Measurements from ENCODE around the gene ZNF789. TPM values are rescaled to one million over a fixed set of nuclear protein-coding genes. Genes with fewer than 3 reads are reported as not detected.

Gene ZNF789
- total and polyA plus RNA-seq, 2 donors (not counting 3 experiments of a cell fraction or from before 2014, with no cell fraction given), result 11.6 to 21.6 TPM

DNA sequence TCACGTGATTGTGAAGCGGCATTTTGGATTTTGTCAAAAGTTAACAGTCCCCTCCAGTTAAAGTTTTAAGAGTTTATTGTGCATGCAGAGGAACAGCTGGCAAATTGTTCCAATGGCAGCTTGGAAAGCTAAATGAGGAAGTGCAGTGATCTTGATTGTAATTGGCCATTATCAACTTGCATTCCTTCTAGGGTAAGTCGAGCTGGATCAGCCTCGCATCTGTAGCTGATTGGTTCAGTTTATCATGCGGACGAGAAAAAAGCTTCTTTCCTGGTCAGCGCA, 566 bp downstream of the ZNF789 start:
- Histone ChIP-seq H4K20me1 (replicated peaks; ENCODE audit: control insufficient read depth, extremely low read depth, insufficient read depth, low read length) (no peaks in the 10 kb centered on the region), H3K4me2 (ENCODE audit: insufficient read depth, low read length) (peak overlapping the region; percentile 95), H3K27ac (ENCODE audit: insufficient read depth, low read depth, low read length) (peak overlapping the region; percentile 19), H3K9me1 (replicated peaks; ENCODE audit: control insufficient read depth, extremely low read depth, insufficient read depth, low read length) (no peaks in the 10 kb centered on the region), H3K4me1 (ENCODE audit: control insufficient read depth, extremely low read depth, insufficient read depth, low read length) (peaks cover 5% of the 10 kb centered on the region), H3K9ac (replicated peaks; ENCODE audit: extremely low read depth, insufficient read depth, low read length) (peak overlapping the region; percentile 80), H2AFZ (ENCODE audit: low read depth, low read length) (peak overlapping the region; percentile 88), H3K9me3 (replicated peaks; ENCODE audit: control insufficient read depth, insufficient read depth, low read length) (no peaks in the 10 kb centered on the region), H3K36me3 (ENCODE audit: control insufficient read depth in 2 of 2, extremely low read depth in 1 of 2, insufficient read depth in 2 of 2, low read length in 2 of 2) (no peaks in the 10 kb centered on the region), H3K79me2 (ENCODE audit: control insufficient read depth, insufficient read depth, low read length) (peaks cover 45% of the 10 kb centered on the region), H3K27me3 (ENCODE audit: control insufficient read depth in 2 of 2, insufficient read depth in 2 of 2, low read length in 2 of 2) (no peaks in the 10 kb centered on the region), H3K4me3 (replicated peaks in 1 of 3; ENCODE audit: insufficient read depth in 1 of 3, low read depth in 1 of 3, low read length in 3 of 3) (peak overlapping the region; percentile 79 to 93 (median 87))
- intact Hi-C loops (cut with micrococcal nuclease) (loop anchor here (2.0 kb wide), 1 partner anchor 144 kb away; the partner anchor contains the start of gene ZSCAN25), dilution Hi-C loops (cut with MboI; ENCODE audit: extremely low pct_ligation_motif_present, low sequenced_read_pairs) (no loop called here)
- POLR2A ChIA-PET, result interaction anchor here (0.9 kb wide), 1 partner anchor 26 kb away, joined by 8 read pairs; the partner anchor contains the start of gene ZNF394
- DNase-seq (ENCODE audit: low read depth, low spot score), result peak; percentile 78
- no TSS peak for BruUV-seq (replicated peaks)
- TF ChIP-seq FOS (IDR thresholded peaks at IDR 0.05; ENCODE audit: borderline replicate concordance, insufficient read depth, low read length) (no peak), POLR2AphosphoS5 (IDR thresholded peaks at IDR 0.05; ENCODE audit: insufficient read depth, low read depth, low read length) (no peak), JUN (IDR thresholded peaks at IDR 0.05; ENCODE audit: borderline replicate concordance, insufficient read depth, insufficient read length, low read depth) (no peak), MYC (IDR thresholded peaks at IDR 0.05; ENCODE audit: low read depth, low read length) (no peak)
- TF ChIP-seq, protein P1, sequence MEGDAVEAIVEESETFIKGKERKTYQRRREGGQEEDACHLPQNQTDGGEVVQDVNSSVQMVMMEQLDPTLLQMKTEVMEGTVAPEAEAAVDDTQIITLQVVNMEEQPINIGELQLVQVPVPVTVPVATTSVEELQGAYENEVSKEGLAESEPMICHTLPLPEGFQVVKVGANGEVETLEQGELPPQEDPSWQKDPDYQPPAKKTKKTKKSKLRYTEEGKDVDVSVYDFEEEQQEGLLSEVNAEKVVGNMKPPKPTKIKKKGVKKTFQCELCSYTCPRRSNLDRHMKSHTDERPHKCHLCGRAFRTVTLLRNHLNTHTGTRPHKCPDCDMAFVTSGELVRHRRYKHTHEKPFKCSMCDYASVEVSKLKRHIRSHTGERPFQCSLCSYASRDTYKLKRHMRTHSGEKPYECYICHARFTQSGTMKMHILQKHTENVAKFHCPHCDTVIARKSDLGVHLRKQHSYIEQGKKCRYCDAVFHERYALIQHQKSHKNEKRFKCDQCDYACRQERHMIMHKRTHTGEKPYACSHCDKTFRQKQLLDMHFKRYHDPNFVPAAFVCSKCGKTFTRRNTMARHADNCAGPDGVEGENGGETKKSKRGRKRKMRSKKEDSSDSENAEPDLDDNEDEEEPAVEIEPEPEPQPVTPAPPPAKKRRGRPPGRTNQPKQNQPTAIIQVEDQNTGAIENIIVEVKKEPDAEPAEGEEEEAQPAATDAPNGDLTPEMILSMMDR (IDR thresholded peaks at IDR 0.05; ENCODE audit: extremely low read depth in 1 of 2, insufficient read depth in 1 of 2, low read depth in 1 of 2, low read length in 2 of 2), result no peak
- no peak for FAIRE-seq
- CTCF ChIA-PET, result interaction anchor here (1.0 to 1.5 kb wide), 5 partner anchors 16 to 108 kb away, joined by 3 to 5 read pairs (median 4); partner anchors contain the start of genes ZKSCAN5 and ZNF394

DNA sequence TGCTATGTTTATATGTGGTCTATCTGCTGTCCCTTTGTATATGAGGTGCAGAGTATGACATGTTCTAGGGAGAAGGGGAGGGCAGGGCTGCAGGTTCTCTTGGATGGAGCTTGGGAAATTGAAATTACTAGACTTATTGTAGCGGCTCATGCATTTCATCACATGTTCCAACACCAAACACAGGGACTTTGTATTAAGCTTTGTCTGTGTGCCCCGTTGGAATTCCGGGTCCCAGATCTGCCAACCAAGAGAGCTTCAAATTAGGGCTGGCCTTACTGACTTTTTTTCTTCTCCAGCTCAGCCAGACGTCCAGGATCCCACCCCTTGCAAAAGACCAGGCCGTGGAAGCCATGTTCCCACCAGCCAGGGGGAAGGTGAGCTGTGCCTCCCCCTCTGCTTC, 3.4 kb downstream of the ZNF789 start:
- intact Hi-C loops (cut with micrococcal nuclease) (no loop called here), dilution Hi-C loops (cut with MboI; ENCODE audit: extremely low pct_ligation_motif_present, low sequenced_read_pairs) (no loop called here)
- POLR2A ChIA-PET, result no interaction called here
- Histone ChIP-seq H4K20me1 (replicated peaks; ENCODE audit: control insufficient read depth, extremely low read depth, insufficient read depth, low read length) (no peaks in the 10 kb centered on the region), H3K27ac (ENCODE audit: insufficient read depth, low read depth, low read length) (no peak overlapping the region), H3K9me1 (replicated peaks; ENCODE audit: control insufficient read depth, extremely low read depth, insufficient read depth, low read length) (no peaks in the 10 kb centered on the region), H3K9me3 (replicated peaks; ENCODE audit: control insufficient read depth, insufficient read depth, low read length) (no peaks in the 10 kb centered on the region), H3K4me3 (replicated peaks in 1 of 3; ENCODE audit: insufficient read depth in 1 of 3, low read depth in 1 of 3, low read length in 3 of 3) (no peak overlapping the region), H2AFZ (ENCODE audit: low read depth, low read length) (no peak overlapping the region), H3K27me3 (ENCODE audit: control insufficient read depth in 2 of 2, insufficient read depth in 2 of 2, low read length in 2 of 2) (no peaks in the 10 kb centered on the region), H3K4me1 (ENCODE audit: control insufficient read depth, extremely low read depth, insufficient read depth, low read length) (peaks cover 5% of the 10 kb centered on the region), H3K36me3 (ENCODE audit: control insufficient read depth in 2 of 2, extremely low read depth in 1 of 2, insufficient read depth in 2 of 2, low read length in 2 of 2) (no peaks in the 10 kb centered on the region), H3K79me2 (ENCODE audit: control insufficient read depth, insufficient read depth, low read length) (peaks cover 51% of the 10 kb centered on the region), H3K9ac (replicated peaks; ENCODE audit: extremely low read depth, insufficient read depth, low read length) (no peak overlapping the region), H3K4me2 (ENCODE audit: insufficient read depth, low read length) (no peak overlapping the region)
- no TSS peak for BruUV-seq (replicated peaks)
- FAIRE-seq (no peak), DNase-seq (ENCODE audit: low read depth, low spot score) (no peak)
- TF ChIP-seq POLR2AphosphoS5 (IDR thresholded peaks at IDR 0.05; ENCODE audit: insufficient read depth, low read depth, low read length) (no peak), EZH2 (IDR thresholded peaks at IDR 0.05; ENCODE audit: borderline replicate concordance, low read depth, low read length, severe bottlenecking) (no peak), POLR2A (IDR thresholded peaks at IDR 0.05; ENCODE audit: low read depth, low read length) (no peak), JUN (IDR thresholded peaks at IDR 0.05; ENCODE audit: borderline replicate concordance, insufficient read depth, insufficient read length, low read depth) (no peak), GATA2 (IDR thresholded peaks at IDR 0.05; ENCODE audit: insufficient read depth, insufficient read length, low read depth, low read length) (no peak), FOS (IDR thresholded peaks at IDR 0.05; ENCODE audit: borderline replicate concordance, insufficient read depth, low read length) (no peak), MYC (IDR thresholded peaks at IDR 0.05; ENCODE audit: low read depth, low read length) (no peak)
- TF ChIP-seq, protein P2, sequence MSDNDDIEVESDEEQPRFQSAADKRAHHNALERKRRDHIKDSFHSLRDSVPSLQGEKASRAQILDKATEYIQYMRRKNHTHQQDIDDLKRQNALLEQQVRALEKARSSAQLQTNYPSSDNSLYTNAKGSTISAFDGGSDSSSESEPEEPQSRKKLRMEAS (IDR thresholded peaks at IDR 0.05; ENCODE audit: insufficient read depth, insufficient read length), result no peak
- TF ChIP-seq, protein P1 (IDR thresholded peaks at IDR 0.05; ENCODE audit: extremely low read depth in 1 of 2, insufficient read depth in 1 of 2, low read depth in 1 of 2, low read length in 2 of 2), result no peak
- CTCF ChIA-PET, result no interaction called here
